GM23338 (cell line): ENCODE results near the gene IL1F10. TPM values are rescaled to one million over a fixed set of nuclear protein-coding genes. Genes with fewer than 3 reads are reported as not detected.

Experiments used
- ATAC-seq: fragments of 200-7000 bp; cut with Tn5 transposase; 3 replicates; pipeline ENCODE4 v1.9.1; 2020
- DNase-seq: peaks from one replicate; pipeline ENCODE4 v3.0.0-alpha.2; 2015; ENCODE audit warnings: low spot score
- H2AFZ ChIP-seq: fragments of 200-600 bp; sonication (generic); 2 replicates; pipeline ENCODE4 v1.8.0; 2016; ENCODE audit warnings: antibody characterized with exemption, mild to moderate bottlenecking, moderate library complexity
- H3F3A ChIP-seq: fragments of 200-600 bp; sonication (generic); replicated peaks from 2 replicates; pipeline ENCODE4 v1.8.0; 2017; ENCODE audit warnings: antibody characterized with exemption, mixed run types, low read depth
- H3K27ac ChIP-seq: fragments of 200-600 bp; sonication (generic); 2 replicates; pipeline ENCODE4 v1.6.1; 2016; ENCODE audit warnings: low read depth
- H3K27me3 ChIP-seq: fragments of 200-600 bp; sonication (generic); 2 replicates; pipeline ENCODE4 v1.8.0; 2016; ENCODE audit warnings: mild to moderate bottlenecking, mixed run types, moderate library complexity; ENCODE audit not compliant: insufficient read depth
- H3K36me3 ChIP-seq: fragments of 200-600 bp; sonication (generic); 2 replicates; pipeline ENCODE4 v1.8.0; 2016; ENCODE audit warnings: mild to moderate bottlenecking; ENCODE audit not compliant: insufficient read depth
- H3K4me1 ChIP-seq: fragments of 200-600 bp; sonication (generic); 2 replicates; pipeline ENCODE4 v1.8.0; 2016; ENCODE audit warnings: mild to moderate bottlenecking, moderate library complexity; ENCODE audit not compliant: insufficient read depth
- H3K4me2 ChIP-seq: fragments of 200-600 bp; sonication (generic); 2 replicates; pipeline ENCODE4 v1.7.1; 2017; ENCODE audit warnings: mixed run types
- H3K4me3 ChIP-seq: fragments of 200-600 bp; sonication (generic); 2 replicates; pipeline ENCODE4 v1.6.1; 2016; ENCODE audit warnings: mixed run types
- H3K79me2 ChIP-seq: fragments of 200-600 bp; sonication (generic); replicated peaks from 2 replicates; pipeline ENCODE4 v1.8.0; 2017; ENCODE audit warnings: mild to moderate bottlenecking; ENCODE audit not compliant: insufficient read depth
- H3K9me2 ChIP-seq: fragments of 200-600 bp; sonication (generic); 2 replicates; pipeline ENCODE4 v1.8.0; 2017; ENCODE audit not compliant: insufficient read depth
- H4K20me1 ChIP-seq: fragments of 200-600 bp; sonication (generic); replicated peaks from 2 replicates; pipeline ENCODE4 v1.8.0; 2017; ENCODE audit warnings: mild to moderate bottlenecking; ENCODE audit not compliant: insufficient read depth
- H3K27ac Mint-ChIP-seq: 2 replicates; pipeline ENCODE4 v1.8.0; 2020; ENCODE audit warnings: inconsistent platforms, mild to moderate bottlenecking, moderate library complexity, mixed read lengths
- H3K27me3 Mint-ChIP-seq: 3 replicates; pipeline ENCODE4 v1.8.0; 2022; ENCODE audit warnings: low read depth, mild to moderate bottlenecking, moderate library complexity, mixed read lengths, inconsistent platforms; ENCODE audit not compliant: insufficient read depth, poor library complexity
- H3K36me3 Mint-ChIP-seq: 3 replicates; pipeline ENCODE4 v1.8.0; 2021; ENCODE audit warnings: low read depth, mild to moderate bottlenecking, inconsistent platforms, moderate library complexity, mixed read lengths
- H3K4me1 Mint-ChIP-seq: 3 replicates; pipeline ENCODE4 v1.8.0; 2020; ENCODE audit warnings: mild to moderate bottlenecking, inconsistent platforms, mixed read lengths
- H3K4me3 Mint-ChIP-seq: 3 replicates; pipeline ENCODE4 v1.8.0; 2021; ENCODE audit warnings: moderate library complexity, mild to moderate bottlenecking, inconsistent platforms, mixed read lengths
- H3K9me3 Mint-ChIP-seq: 3 replicates; pipeline ENCODE4 v1.8.0; 2020; ENCODE audit warnings: moderate library complexity, mild to moderate bottlenecking, inconsistent platforms, mixed read lengths
- NANOG ChIP-seq: IDR thresholded peaks from 2 replicates; pipeline ENCODE4 v1.6.1; 2016; ENCODE audit warnings: antibody characterized with exemption, borderline replicate concordance
- STAT1 ChIP-seq: IDR thresholded peaks from one replicate; pipeline ENCODE4 v1.6.1; 2016; ENCODE audit warnings: antibody characterized with exemption; ENCODE audit not compliant: unreplicated experiment
- ZNF114 ChIP-seq: fragments of 250-450 bp; sonication (Bioruptor Pico); IDR thresholded peaks from 2 replicates; pipeline ENCODE4 v1.5.0; 2020; ENCODE audit warnings: mild to moderate bottlenecking, moderate library complexity
- ZNF331 ChIP-seq: fragments of 250-450 bp; sonication (Bioruptor Pico); IDR thresholded peaks from 2 replicates; pipeline ENCODE4 v1.5.0; 2020; ENCODE audit warnings: low read depth, mild to moderate bottlenecking, moderate library complexity
- polyA plus RNA-seq: library from polyadenylated mRNA; unstranded; fragments of >200 nt; fragmentation: Nextera tagmentation; extraction: Ambion mirVana; gene quantifications from 2 replicates; pipeline ENCODE4 v1.2.1, GENCODE V29; 2016
- total RNA-seq: library from RNA; depleted of rRNA; stranded (reverse); fragments of >200 nt; shearing (Covaris generic); gene quantifications from 2 replicates; pipeline ENCODE4 v1.2.3, GENCODE V29; 2014
- TF ChIP-seq, protein P1 (sequence below): fragments of 250-450 bp; sonication (Bioruptor Pico); IDR thresholded peaks from 2 replicates; pipeline ENCODE4 v1.5.0; 2020; ENCODE audit warnings: mild to moderate bottlenecking, moderate library complexity
- TF ChIP-seq, protein P2 (sequence below): IDR thresholded peaks from one replicate; pipeline ENCODE4 v1.6.1; 2018; ENCODE audit warnings: antibody characterized with exemption; ENCODE audit not compliant: unreplicated experiment

IL1F10 gene
- total and polyA plus RNA-seq, 2 experiments from 2014 or later = not detected

DNA sequence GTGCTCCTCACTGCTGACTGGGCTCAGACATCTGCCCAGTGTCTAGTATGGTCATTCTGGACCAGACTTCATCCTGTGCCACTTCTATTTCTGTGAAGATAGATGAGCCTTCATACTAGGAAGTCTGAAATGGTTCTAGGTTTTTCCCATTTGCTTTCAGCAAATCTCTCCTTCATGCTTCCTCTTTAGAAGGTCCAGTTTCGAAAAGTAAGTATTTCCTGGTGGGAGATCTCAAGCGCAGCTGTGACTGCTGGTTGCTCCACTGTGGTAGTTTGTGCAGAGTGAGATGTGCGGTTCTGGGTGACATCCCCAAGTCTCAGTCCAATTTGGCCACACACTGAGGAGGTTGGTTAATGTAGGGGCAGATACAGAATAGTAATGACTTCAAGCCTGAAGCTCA, 29.5 kb upstream of the IL1F10 start (continued):
- TF ChIP-seq, protein P1, sequence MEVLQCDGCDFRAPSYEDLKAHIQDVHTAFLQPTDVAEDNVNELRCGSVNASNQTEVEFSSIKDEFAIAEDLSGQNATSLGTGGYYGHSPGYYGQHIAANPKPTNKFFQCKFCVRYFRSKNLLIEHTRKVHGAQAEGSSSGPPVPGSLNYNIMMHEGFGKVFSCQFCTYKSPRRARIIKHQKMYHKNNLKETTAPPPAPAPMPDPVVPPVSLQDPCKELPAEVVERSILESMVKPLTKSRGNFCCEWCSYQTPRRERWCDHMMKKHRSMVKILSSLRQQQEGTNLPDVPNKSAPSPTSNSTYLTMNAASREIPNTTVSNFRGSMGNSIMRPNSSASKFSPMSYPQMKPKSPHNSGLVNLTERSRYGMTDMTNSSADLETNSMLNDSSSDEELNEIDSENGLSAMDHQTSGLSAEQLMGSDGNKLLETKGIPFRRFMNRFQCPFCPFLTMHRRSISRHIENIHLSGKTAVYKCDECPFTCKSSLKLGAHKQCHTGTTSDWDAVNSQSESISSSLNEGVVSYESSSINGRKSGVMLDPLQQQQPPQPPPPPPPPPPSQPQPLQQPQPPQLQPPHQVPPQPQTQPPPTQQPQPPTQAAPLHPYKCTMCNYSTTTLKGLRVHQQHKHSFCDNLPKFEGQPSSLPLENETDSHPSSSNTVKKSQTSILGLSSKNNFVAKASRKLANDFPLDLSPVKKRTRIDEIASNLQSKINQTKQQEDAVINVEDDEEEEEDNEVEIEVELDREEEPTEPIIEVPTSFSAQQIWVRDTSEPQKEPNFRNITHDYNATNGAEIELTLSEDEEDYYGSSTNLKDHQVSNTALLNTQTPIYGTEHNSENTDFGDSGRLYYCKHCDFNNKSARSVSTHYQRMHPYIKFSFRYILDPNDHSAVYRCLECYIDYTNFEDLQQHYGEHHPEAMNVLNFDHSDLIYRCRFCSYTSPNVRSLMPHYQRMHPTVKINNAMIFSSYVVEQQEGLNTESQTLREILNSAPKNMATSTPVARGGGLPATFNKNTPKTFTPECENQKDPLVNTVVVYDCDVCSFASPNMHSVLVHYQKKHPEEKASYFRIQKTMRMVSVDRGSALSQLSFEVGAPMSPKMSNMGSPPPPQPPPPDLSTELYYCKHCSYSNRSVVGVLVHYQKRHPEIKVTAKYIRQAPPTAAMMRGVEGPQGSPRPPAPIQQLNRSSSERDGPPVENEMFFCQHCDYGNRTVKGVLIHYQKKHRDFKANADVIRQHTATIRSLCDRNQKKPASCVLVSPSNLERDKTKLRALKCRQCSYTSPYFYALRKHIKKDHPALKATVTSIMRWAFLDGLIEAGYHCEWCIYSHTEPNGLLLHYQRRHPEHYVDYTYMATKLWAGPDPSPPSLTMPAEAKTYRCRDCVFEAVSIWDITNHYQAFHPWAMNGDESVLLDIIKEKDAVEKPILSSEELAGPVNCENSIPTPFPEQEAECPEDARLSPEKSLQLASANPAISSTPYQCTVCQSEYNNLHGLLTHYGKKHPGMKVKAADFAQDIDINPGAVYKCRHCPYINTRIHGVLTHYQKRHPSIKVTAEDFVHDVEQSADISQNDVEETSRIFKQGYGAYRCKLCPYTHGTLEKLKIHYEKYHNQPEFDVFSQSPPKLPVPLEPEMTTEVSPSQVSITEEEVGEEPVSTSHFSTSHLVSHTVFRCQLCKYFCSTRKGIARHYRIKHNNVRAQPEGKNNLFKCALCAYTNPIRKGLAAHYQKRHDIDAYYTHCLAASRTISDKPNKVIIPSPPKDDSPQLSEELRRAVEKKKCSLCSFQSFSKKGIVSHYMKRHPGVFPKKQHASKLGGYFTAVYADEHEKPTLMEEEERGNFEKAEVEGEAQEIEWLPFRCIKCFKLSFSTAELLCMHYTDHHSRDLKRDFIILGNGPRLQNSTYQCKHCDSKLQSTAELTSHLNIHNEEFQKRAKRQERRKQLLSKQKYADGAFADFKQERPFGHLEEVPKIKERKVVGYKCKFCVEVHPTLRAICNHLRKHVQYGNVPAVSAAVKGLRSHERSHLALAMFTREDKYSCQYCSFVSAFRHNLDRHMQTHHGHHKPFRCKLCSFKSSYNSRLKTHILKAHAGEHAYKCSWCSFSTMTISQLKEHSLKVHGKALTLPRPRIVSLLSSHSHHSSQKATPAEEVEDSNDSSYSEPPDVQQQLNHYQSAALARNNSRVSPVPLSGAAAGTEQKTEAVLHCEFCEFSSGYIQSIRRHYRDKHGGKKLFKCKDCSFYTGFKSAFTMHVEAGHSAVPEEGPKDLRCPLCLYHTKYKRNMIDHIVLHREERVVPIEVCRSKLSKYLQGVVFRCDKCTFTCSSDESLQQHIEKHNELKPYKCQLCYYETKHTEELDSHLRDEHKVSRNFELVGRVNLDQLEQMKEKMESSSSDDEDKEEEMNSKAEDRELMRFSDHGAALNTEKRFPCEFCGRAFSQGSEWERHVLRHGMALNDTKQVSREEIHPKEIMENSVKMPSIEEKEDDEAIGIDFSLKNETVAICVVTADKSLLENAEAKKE (CRISPR knock-in tag) = no peak
- TF ChIP-seq NANOG (no peak), ZNF331 (CRISPR knock-in tag) (no peak)
- TF ChIP-seq, protein P2, sequence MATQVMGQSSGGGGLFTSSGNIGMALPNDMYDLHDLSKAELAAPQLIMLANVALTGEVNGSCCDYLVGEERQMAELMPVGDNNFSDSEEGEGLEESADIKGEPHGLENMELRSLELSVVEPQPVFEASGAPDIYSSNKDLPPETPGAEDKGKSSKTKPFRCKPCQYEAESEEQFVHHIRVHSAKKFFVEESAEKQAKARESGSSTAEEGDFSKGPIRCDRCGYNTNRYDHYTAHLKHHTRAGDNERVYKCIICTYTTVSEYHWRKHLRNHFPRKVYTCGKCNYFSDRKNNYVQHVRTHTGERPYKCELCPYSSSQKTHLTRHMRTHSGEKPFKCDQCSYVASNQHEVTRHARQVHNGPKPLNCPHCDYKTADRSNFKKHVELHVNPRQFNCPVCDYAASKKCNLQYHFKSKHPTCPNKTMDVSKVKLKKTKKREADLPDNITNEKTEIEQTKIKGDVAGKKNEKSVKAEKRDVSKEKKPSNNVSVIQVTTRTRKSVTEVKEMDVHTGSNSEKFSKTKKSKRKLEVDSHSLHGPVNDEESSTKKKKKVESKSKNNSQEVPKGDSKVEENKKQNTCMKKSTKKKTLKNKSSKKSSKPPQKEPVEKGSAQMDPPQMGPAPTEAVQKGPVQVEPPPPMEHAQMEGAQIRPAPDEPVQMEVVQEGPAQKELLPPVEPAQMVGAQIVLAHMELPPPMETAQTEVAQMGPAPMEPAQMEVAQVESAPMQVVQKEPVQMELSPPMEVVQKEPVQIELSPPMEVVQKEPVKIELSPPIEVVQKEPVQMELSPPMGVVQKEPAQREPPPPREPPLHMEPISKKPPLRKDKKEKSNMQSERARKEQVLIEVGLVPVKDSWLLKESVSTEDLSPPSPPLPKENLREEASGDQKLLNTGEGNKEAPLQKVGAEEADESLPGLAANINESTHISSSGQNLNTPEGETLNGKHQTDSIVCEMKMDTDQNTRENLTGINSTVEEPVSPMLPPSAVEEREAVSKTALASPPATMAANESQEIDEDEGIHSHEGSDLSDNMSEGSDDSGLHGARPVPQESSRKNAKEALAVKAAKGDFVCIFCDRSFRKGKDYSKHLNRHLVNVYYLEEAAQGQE = no peak

DNA sequence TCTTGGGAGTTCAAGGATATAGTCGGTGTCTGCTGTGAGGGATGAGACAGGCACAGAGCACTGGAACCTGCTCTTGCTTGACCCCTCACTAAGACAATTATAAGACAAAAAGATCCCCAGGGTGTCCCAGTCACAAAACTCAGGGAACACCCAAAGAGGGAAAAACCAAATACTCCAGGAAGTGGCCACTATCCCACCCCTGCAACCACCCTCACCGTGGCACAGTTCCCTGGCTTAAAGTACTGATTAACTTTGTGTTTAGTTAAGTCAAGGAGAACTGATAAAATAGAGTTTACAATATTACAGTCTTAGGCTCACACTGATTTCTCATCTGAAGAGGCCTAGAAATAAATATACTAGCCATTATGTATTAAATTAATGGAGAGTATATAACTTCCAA, 28.6 kb upstream of the IL1F10 start:
- ATAC-seq (no peak), DNase-seq (no peak)
- Histone ChIP-seq H3K27ac (no peak overlapping the region), H3K4me2 (no peak overlapping the region), H3K4me1 (no peaks in the 10 kb centered on the region), H2AFZ (no peak overlapping the region), H3K27me3 (no peaks in the 10 kb centered on the region), H4K20me1 (no peaks in the 10 kb centered on the region), H3K9me2 (no peaks in the 10 kb centered on the region), H3K36me3 (no peaks in the 10 kb centered on the region), H3K4me3 (no peak overlapping the region), H3K79me2 (no peaks in the 10 kb centered on the region), H3F3A (no peaks in the 10 kb centered on the region)
- H3K9me3 Mint-ChIP-seq = no peaks in the 10 kb centered on the region; the same call in 2 of the 3 replicates
- no peaks in the 10 kb centered on the region for H3K27me3 Mint-ChIP-seq
- TF ChIP-seq ZNF114 (no peak), STAT1 (no peak)
- H3K36me3 Mint-ChIP-seq = no peaks in the 10 kb centered on the region; the same call in 2 of the 3 replicates
- H3K4me3 Mint-ChIP-seq = no peak overlapping the region
- H3K4me1 Mint-ChIP-seq = peaks cover under 1% of the 10 kb centered on the region; the same call in 1 of the 3 replicates
- no peak overlapping the region for H3K27ac Mint-ChIP-seq
